IgD-negative memory B cell (primary cell): ENCODE data around the gene BCL2L2. TPM values are rescaled to one million over a fixed set of nuclear protein-coding genes. Genes with fewer than 3 reads are reported as not detected.

ENCODE experiments used
- H3K27ac Mint-ChIP-seq, 3 donors: one replicate each; pipeline ENCODE4 v1.8.0; 2020 to 2022; ENCODE audit warnings: mild to moderate bottlenecking in 3 of 3, mixed read lengths in 3 of 3, moderate library complexity in 1 of 3
- H3K27me3 Mint-ChIP-seq: one replicate; pipeline ENCODE4 v1.8.0; 2021; ENCODE audit warnings: mixed read lengths
- H3K36me3 Mint-ChIP-seq: one replicate; pipeline ENCODE4 v1.8.0; 2020; ENCODE audit warnings: mild to moderate bottlenecking, mixed read lengths
- H3K4me1 Mint-ChIP-seq, 3 donors: one replicate each; pipeline ENCODE4 v1.8.0; 2020 to 2022; ENCODE audit warnings: mixed read lengths in 3 of 3, mild to moderate bottlenecking in 1 of 3
- H3K4me3 Mint-ChIP-seq, 4 donors: one replicate each; pipeline ENCODE4 v1.8.0; 2020 to 2022; ENCODE audit warnings: mild to moderate bottlenecking in 4 of 4, mixed read lengths in 4 of 4, moderate library complexity in 3 of 4
- H3K9me3 Mint-ChIP-seq, 3 donors: one replicate each; pipeline ENCODE4 v1.8.0; 2020 to 2021; ENCODE audit warnings: mixed read lengths in 3 of 3, mild to moderate bottlenecking in 1 of 3
- polyA plus RNA-seq: library from polyadenylated mRNA; unstranded; fragments of 300-500 nt; fragmentation: Illumina TruSeq; gene quantifications from one replicate; pipeline ENCODE4 v1.2.3, GENCODE V29; 2021

The BCL2L2 gene
- polyA plus RNA-seq, 1 donor from 2014 or later = 0.65 TPM

- H3K36me3 Mint-ChIP-seq = no peaks in the 10 kb centered on the region
- peaks cover 48% of the 10 kb centered on the region for H3K27me3 Mint-ChIP-seq
- no peak within 1 kb of the TSS for H3K27ac Mint-ChIP-seq
- peaks cover 7 to 10% (median 9%) of the 10 kb centered on the region in 3 donors for H3K4me1 Mint-ChIP-seq
- H3K9me3 Mint-ChIP-seq = no peaks in the 10 kb centered on the region
- peak within 1 kb of the TSS; percentile 64 to 82 (median 74) for H3K4me3 Mint-ChIP-seq
Observed at GRCh38 chr14:23352506-23353432, 46.1 kb downstream of the BCL2L2 start, which contains the start of gene SLC22A17. TSS of gene SLC22A17 (minus strand) at chr14:23352887.

- H3K27me3 Mint-ChIP-seq = peaks cover 48% of the 10 kb centered on the region
- no peak overlapping the region for H3K27ac Mint-ChIP-seq
- H3K9me3 Mint-ChIP-seq = no peaks in the 10 kb centered on the region
- no peaks in the 10 kb centered on the region for H3K36me3 Mint-ChIP-seq
- H3K4me1 Mint-ChIP-seq = peaks cover 7 to 10% (median 9%) of the 10 kb centered on the region in 3 donors
- peak overlapping the region; percentile 64 to 82 (median 74) for H3K4me3 Mint-ChIP-seq
Observed at GRCh38 chr14:23353433-23353780, 46.8 kb downstream of the BCL2L2 start.

- H3K36me3 Mint-ChIP-seq = no peaks in the 10 kb centered on the region
- no peak overlapping the region for H3K27ac Mint-ChIP-seq
- H3K9me3 Mint-ChIP-seq = no peaks in the 10 kb centered on the region
- peaks cover 7 to 10% (median 9%) of the 10 kb centered on the region in 3 donors for H3K4me1 Mint-ChIP-seq
- H3K27me3 Mint-ChIP-seq = peaks cover 49% of the 10 kb centered on the region
- no peak overlapping the region for H3K4me3 Mint-ChIP-seq
Observed at GRCh38 chr14:23354990-23355389, 48.4 kb downstream of the BCL2L2 start.

GRCh38 chr14:23355871-23356435 lies 49.3 kb downstream of the BCL2L2 start:
- H3K27ac Mint-ChIP-seq = no peak overlapping the region
- no peak overlapping the region for H3K4me3 Mint-ChIP-seq
- no peaks in the 10 kb centered on the region for H3K9me3 Mint-ChIP-seq
- H3K4me1 Mint-ChIP-seq = peaks cover 4 to 10% (median 9%) of the 10 kb centered on the region in 3 donors
- H3K36me3 Mint-ChIP-seq = no peaks in the 10 kb centered on the region
- H3K27me3 Mint-ChIP-seq = peaks cover 46% of the 10 kb centered on the region

- peaks cover 2 to 6% (median 4%) of the 10 kb centered on the region in 3 donors for H3K4me1 Mint-ChIP-seq
- no peaks in the 10 kb centered on the region for H3K9me3 Mint-ChIP-seq
- H3K27me3 Mint-ChIP-seq = peaks cover 44% of the 10 kb centered on the region
- H3K4me3 Mint-ChIP-seq = no peak overlapping the region
- H3K27ac Mint-ChIP-seq = no peak overlapping the region
- no peaks in the 10 kb centered on the region for H3K36me3 Mint-ChIP-seq
Observed at GRCh38 chr14:23356662-23357061, 50.0 kb downstream of the BCL2L2 start.

- Mint-ChIP-seq H3K4me3 (no peak overlapping the region), H3K27ac (no peak overlapping the region), H3K4me1 (peaks cover 2 to 6% (median 4%) of the 10 kb centered on the region in 3 donors), H3K27me3 (peaks cover 44% of the 10 kb centered on the region), H3K9me3 (no peaks in the 10 kb centered on the region), H3K36me3 (no peaks in the 10 kb centered on the region)
Observed at GRCh38 chr14:23357261-23357660, 50.6 kb downstream of the BCL2L2 start.

- Mint-ChIP-seq H3K27me3 (peaks cover 41% of the 10 kb centered on the region), H3K4me3 (no peak overlapping the region), H3K36me3 (no peaks in the 10 kb centered on the region), H3K27ac (no peak overlapping the region), H3K4me1 (peaks cover 2 to 6% (median 2%) of the 10 kb centered on the region in 3 donors), H3K9me3 (no peaks in the 10 kb centered on the region)
Observed at GRCh38 chr14:23358042-23358441, 51.4 kb downstream of the BCL2L2 start.

GRCh38 chr14:23358553-23359166 lies 52.0 kb downstream of the BCL2L2 start:
- Mint-ChIP-seq H3K27ac (no peak overlapping the region), H3K4me3 (no peak overlapping the region), H3K36me3 (no peaks in the 10 kb centered on the region), H3K27me3 (peaks cover 35% of the 10 kb centered on the region), H3K9me3 (no peaks in the 10 kb centered on the region), H3K4me1 (peaks cover 0 to 6% (median 0%) of the 10 kb centered on the region in 3 donors)

- Mint-ChIP-seq H3K4me1 (peaks cover 0 to under 1% (median 0%) of the 10 kb centered on the region in 3 donors), H3K9me3 (no peaks in the 10 kb centered on the region), H3K36me3 (no peaks in the 10 kb centered on the region), H3K4me3 (no peak overlapping the region), H3K27me3 (peaks cover 30% of the 10 kb centered on the region), H3K27ac (no peak overlapping the region)
Observed at GRCh38 chr14:23359167-23359626, 52.6 kb downstream of the BCL2L2 start.

GRCh38 chr14:23359722-23360447 lies 53.3 kb downstream of the BCL2L2 start:
- H3K4me1 Mint-ChIP-seq = no peaks in the 10 kb centered on the region
- no peak overlapping the region for H3K27ac Mint-ChIP-seq
- H3K9me3 Mint-ChIP-seq = no peaks in the 10 kb centered on the region
- no peak overlapping the region for H3K4me3 Mint-ChIP-seq
- no peaks in the 10 kb centered on the region for H3K36me3 Mint-ChIP-seq
- peaks cover 27% of the 10 kb centered on the region for H3K27me3 Mint-ChIP-seq

- Mint-ChIP-seq H3K27ac (no peak overlapping the region), H3K36me3 (no peaks in the 10 kb centered on the region), H3K9me3 (no peaks in the 10 kb centered on the region), H3K27me3 (peaks cover 20% of the 10 kb centered on the region), H3K4me3 (no peak overlapping the region), H3K4me1 (no peaks in the 10 kb centered on the region)
Observed at GRCh38 chr14:23360496-23360895, 53.9 kb downstream of the BCL2L2 start.

- H3K27ac Mint-ChIP-seq = no peak overlapping the region
- no peaks in the 10 kb centered on the region for H3K4me1 Mint-ChIP-seq
- peaks cover 13% of the 10 kb centered on the region for H3K27me3 Mint-ChIP-seq
- H3K36me3 Mint-ChIP-seq = no peaks in the 10 kb centered on the region
- no peak overlapping the region for H3K4me3 Mint-ChIP-seq
- H3K9me3 Mint-ChIP-seq = no peaks in the 10 kb centered on the region
Observed at GRCh38 chr14:23361320-23361719, 54.7 kb downstream of the BCL2L2 start.
